ENCODE results near the gene GALNT7. TPM values are rescaled to one million over a fixed set of nuclear protein-coding genes. Genes with fewer than 3 reads are reported as not detected.

Gene GALNT7
- total and polyA plus RNA-seq, 2 experiments from 2014 or later: 12.9 to 14.1 TPM

- Histone ChIP-seq H3K27me3 (no peaks in the 10 kb centered on the region), H3K9me3 (ENCODE audit: low read depth) (no peaks in the 10 kb centered on the region), H3K36me3 (no peaks in the 10 kb centered on the region), H3K4me3 (no peak overlapping the region), H3K4me1 (ENCODE audit: low read depth) (no peaks in the 10 kb centered on the region), H3K27ac (no peak overlapping the region)
- TF ChIP-seq, protein P1, sequence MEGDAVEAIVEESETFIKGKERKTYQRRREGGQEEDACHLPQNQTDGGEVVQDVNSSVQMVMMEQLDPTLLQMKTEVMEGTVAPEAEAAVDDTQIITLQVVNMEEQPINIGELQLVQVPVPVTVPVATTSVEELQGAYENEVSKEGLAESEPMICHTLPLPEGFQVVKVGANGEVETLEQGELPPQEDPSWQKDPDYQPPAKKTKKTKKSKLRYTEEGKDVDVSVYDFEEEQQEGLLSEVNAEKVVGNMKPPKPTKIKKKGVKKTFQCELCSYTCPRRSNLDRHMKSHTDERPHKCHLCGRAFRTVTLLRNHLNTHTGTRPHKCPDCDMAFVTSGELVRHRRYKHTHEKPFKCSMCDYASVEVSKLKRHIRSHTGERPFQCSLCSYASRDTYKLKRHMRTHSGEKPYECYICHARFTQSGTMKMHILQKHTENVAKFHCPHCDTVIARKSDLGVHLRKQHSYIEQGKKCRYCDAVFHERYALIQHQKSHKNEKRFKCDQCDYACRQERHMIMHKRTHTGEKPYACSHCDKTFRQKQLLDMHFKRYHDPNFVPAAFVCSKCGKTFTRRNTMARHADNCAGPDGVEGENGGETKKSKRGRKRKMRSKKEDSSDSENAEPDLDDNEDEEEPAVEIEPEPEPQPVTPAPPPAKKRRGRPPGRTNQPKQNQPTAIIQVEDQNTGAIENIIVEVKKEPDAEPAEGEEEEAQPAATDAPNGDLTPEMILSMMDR (IDR thresholded peaks at IDR 0.05; ENCODE audit: low read depth, low read length): no peak
- DNase-seq (ENCODE audit: low read depth in 1 of 2, low spot score in 1 of 2): no peak
Measured at GRCh38 chr4:173153445-173153844, 15.2 kb upstream of the GALNT7 start.

DNA sequence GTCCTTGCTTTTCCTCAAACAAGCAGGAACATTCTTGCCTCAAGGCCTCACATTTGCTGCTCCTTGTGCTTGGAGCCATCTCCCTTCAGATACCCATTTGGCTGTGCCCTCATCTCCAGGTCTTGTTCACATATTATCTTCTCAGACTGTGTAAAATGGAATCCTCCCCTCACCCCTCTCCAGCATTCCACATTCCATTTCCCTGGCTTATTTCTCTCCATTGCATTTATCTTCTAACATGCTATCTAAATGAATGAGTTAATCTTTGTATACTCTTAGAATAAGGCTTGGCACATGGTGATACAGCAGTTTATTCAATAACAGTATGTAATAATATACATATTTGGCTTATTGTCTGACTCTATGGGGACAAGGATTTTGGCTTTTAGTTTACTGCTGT is 8.8 kb upstream of the GALNT7 start:
- TF ChIP-seq, protein P1 (IDR thresholded peaks at IDR 0.05; ENCODE audit: low read depth, low read length): no peak
- no peak for DNase-seq (ENCODE audit: low read depth in 1 of 2, low spot score in 1 of 2)
- H3K4me1 ChIP-seq (ENCODE audit: low read depth): no peaks in the 10 kb centered on the region
- no peak overlapping the region for H3K4me3 ChIP-seq
- no peaks in the 10 kb centered on the region for H3K36me3 ChIP-seq
- H3K9me3 ChIP-seq (ENCODE audit: low read depth): no peaks in the 10 kb centered on the region
- H3K27ac ChIP-seq: no peak overlapping the region
- H3K27me3 ChIP-seq: no peaks in the 10 kb centered on the region

GRCh38 chr4:173160871-173161270 is 7.7 kb upstream of the GALNT7 start:
- Histone ChIP-seq H3K4me1 (ENCODE audit: low read depth) (no peaks in the 10 kb centered on the region), H3K4me3 (no peak overlapping the region), H3K36me3 (no peaks in the 10 kb centered on the region), H3K27ac (no peak overlapping the region), H3K27me3 (no peaks in the 10 kb centered on the region), H3K9me3 (ENCODE audit: low read depth) (no peaks in the 10 kb centered on the region)
- no peak for DNase-seq (ENCODE audit: low read depth in 1 of 2, low spot score in 1 of 2)
- TF ChIP-seq, protein P1 (IDR thresholded peaks at IDR 0.05; ENCODE audit: low read depth, low read length): no peak

GRCh38 chr4:173161311-173161710 is 7.3 kb upstream of the GALNT7 start:
- Histone ChIP-seq H3K4me1 (ENCODE audit: low read depth) (no peaks in the 10 kb centered on the region), H3K9me3 (ENCODE audit: low read depth) (no peaks in the 10 kb centered on the region), H3K27me3 (no peaks in the 10 kb centered on the region), H3K27ac (no peak overlapping the region), H3K36me3 (no peaks in the 10 kb centered on the region), H3K4me3 (no peak overlapping the region)
- TF ChIP-seq, protein P1 (IDR thresholded peaks at IDR 0.05; ENCODE audit: low read depth, low read length): no peak
- no peak for DNase-seq (ENCODE audit: low read depth in 1 of 2, low spot score in 1 of 2)

GRCh38 chr4:173165706-173166105 is 2.9 kb upstream of the GALNT7 start:
- H3K27ac ChIP-seq: no peak overlapping the region
- H3K4me3 ChIP-seq: no peak overlapping the region
- TF ChIP-seq, protein P1 (IDR thresholded peaks at IDR 0.05; ENCODE audit: low read depth, low read length): no peak
- H3K36me3 ChIP-seq: no peaks in the 10 kb centered on the region
- no peak for DNase-seq (ENCODE audit: low read depth in 1 of 2, low spot score in 1 of 2)
- H3K4me1 ChIP-seq (ENCODE audit: low read depth): peaks cover 5% of the 10 kb centered on the region
- no peaks in the 10 kb centered on the region for H3K9me3 ChIP-seq (ENCODE audit: low read depth)
- H3K27me3 ChIP-seq: no peaks in the 10 kb centered on the region

DNA sequence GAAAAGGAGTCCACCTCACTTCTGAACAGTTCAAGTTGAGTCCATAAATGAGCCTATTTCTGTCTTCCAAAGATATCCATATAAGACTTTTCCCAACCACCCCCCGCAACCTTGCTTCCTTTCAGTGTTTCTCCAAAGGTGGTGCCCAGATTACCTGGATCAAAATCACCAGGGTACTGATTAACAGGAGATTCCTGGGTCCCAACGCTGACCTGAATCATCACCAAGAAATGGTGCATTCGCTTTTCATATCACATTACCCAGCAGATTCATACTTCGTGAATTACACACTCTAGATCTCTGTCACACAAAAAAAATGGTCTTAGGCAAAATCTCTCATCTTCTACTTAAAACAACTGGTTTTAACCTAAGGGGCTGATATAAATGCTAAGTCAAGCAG is 2.1 kb upstream of the GALNT7 start:
- no peaks in the 10 kb centered on the region for H3K36me3 ChIP-seq
- H3K4me1 ChIP-seq (ENCODE audit: low read depth): peaks cover 5% of the 10 kb centered on the region
- H3K27me3 ChIP-seq: no peaks in the 10 kb centered on the region
- H3K27ac ChIP-seq: no peak overlapping the region
- TF ChIP-seq, protein P1 (IDR thresholded peaks at IDR 0.05; ENCODE audit: low read depth, low read length): no peak
- H3K9me3 ChIP-seq (ENCODE audit: low read depth): no peaks in the 10 kb centered on the region
- H3K4me3 ChIP-seq: no peak overlapping the region
- DNase-seq (ENCODE audit: low read depth in 1 of 2, low spot score in 1 of 2): no peak
